Body of pancreas (tissue), 4 donors: ENCODE results near the gene PCBP2.

Experiments used
- POLR2A ChIP-seq, 3 donors: fragments of 450-650 bp; IDR thresholded peaks; one replicate each; pipeline ENCODE4 v1.6.1; 2016; ENCODE audit warnings: antibody characterized with exemption in 3 of 3, mild to moderate bottlenecking in 2 of 3
- TF ChIP-seq, protein P1 (sequence below), 7 experiments: fragments of 450-650 bp in 4 of 7; fragments of 200-600 bp in 3 of 7; sonication (generic) in 3 of 7; IDR thresholded peaks; one replicate each; pipeline ENCODE4 v1.5.1; 2016 to 2019; ENCODE audit warnings: antibody characterized with exemption in 7 of 7

DNA sequence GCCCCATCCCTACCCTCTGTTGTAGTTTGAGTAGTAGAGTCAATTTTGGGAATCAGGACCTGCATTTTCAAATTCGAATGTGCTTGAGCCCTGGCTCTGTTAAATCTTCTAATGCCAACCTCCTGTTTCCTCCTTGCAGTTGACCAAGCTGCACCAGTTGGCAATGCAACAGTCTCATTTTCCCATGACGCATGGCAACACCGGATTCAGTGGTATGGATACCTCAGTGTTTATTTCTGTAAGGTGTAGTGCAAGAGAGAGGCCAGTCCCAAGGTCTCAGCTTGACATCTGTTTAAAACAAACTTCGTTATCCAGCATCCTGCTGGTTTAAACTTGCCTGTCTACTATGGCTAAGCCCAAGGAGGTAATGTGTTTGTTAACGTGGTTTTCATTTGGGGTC is 15.2 kb downstream of the PCBP2 start:
- no peak for TF ChIP-seq POLR2A (IDR thresholded peaks at IDR 0.05)
- TF ChIP-seq, protein P1, sequence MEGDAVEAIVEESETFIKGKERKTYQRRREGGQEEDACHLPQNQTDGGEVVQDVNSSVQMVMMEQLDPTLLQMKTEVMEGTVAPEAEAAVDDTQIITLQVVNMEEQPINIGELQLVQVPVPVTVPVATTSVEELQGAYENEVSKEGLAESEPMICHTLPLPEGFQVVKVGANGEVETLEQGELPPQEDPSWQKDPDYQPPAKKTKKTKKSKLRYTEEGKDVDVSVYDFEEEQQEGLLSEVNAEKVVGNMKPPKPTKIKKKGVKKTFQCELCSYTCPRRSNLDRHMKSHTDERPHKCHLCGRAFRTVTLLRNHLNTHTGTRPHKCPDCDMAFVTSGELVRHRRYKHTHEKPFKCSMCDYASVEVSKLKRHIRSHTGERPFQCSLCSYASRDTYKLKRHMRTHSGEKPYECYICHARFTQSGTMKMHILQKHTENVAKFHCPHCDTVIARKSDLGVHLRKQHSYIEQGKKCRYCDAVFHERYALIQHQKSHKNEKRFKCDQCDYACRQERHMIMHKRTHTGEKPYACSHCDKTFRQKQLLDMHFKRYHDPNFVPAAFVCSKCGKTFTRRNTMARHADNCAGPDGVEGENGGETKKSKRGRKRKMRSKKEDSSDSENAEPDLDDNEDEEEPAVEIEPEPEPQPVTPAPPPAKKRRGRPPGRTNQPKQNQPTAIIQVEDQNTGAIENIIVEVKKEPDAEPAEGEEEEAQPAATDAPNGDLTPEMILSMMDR (IDR thresholded peaks at IDR 0.05) = no peak
